ENCODE measurements around the gene UBE4B.
A peak's percentile ranks its signal among the peaks of the same experiment; 100 is the strongest.

UBE4B gene

DNA sequence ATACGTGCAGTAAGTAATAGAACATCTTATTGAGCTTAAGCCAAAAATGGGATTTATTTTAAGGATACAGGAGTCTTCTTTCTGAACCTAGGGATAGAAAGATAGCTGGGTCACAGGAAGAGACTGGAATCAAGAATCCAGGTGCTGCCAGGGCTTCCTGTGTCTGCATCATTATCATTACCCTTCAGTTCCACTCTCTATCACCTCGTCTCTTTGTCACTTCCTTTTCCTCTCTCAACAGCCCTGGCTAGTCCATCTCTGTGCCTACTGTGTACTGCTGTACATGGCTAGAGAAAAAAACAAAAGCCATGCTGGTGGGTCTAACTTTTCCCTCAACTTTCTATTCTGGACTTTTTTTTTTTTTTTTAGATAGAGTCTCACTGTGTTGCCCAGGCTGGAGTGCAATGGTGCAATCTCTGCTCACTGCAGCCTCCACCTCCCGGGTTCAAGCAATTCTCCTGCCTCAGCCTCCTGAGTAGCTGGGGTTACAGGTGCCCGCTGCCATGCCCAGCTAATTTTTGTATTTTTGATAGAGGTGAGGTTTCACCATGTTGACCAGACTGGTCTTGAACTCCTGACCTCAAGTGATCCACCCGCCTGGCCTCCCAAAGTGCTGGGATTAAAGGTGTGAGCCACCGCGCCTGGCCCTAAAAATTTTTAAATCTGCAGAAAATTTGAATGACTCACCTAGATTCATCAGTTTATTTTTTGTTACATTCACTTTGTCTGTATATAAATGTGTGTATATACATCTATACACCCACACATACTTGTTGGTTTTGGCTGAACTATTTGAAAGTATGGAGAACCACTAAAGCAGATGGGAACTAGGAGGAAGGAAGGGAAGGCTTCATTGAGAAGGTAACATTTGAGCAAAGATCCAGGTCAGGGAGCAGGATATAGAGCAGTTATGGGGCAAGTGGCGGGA is 31.9 kb downstream of the UBE4B start:
- no peaks in the 10 kb centered on the region for H3K9me3 ChIP-seq (ENCODE audit: insufficient read depth, low read depth, low read length)
- no peak overlapping the region for H2BK12ac ChIP-seq (ENCODE audit: low read length)
- no peak overlapping the region for H3K4me2 ChIP-seq (ENCODE audit: low read length)
- H2AK5ac ChIP-seq (ENCODE audit: low read length), result no peak overlapping the region
- H3K36me3 ChIP-seq (ENCODE audit: control insufficient read depth in 1 of 2, insufficient read depth in 2 of 2, low read length in 2 of 2), result peaks cover 0 to 2% of the 10 kb centered on the region in 2 experiments
- DNase-seq, result no peak
- no peak overlapping the region for H2BK5ac ChIP-seq (ENCODE audit: low read depth, low read length, poor library complexity)
- no peak overlapping the region for H4K91ac ChIP-seq (ENCODE audit: low read depth, low read length)
- peaks cover 7 to 14% of the 10 kb centered on the region in 2 experiments for H3K4me1 ChIP-seq (ENCODE audit: control insufficient read depth in 1 of 2, insufficient read depth in 2 of 2, low read length in 2 of 2)
- no peak overlapping the region for H3K27ac ChIP-seq (ENCODE audit: low read depth, low read length)
- peak overlapping the region; percentile 27 for H3K4ac ChIP-seq (ENCODE audit: low read depth, low read length)
- H3K14ac ChIP-seq (ENCODE audit: low read length), result no peak overlapping the region
- H3K79me1 ChIP-seq (ENCODE audit: low read length), result peaks cover 2% of the 10 kb centered on the region
- no peak overlapping the region for H4K12ac ChIP-seq (ENCODE audit: low read depth, low read length)
- no peak overlapping the region for H3K4me3 ChIP-seq (ENCODE audit: low read depth, low read length)
- no peak overlapping the region for H2BK120ac ChIP-seq (ENCODE audit: insufficient read depth, low read length, poor library complexity)
- no CpG with 5 or more reads among the region's 8 CpGs for WGBS (ENCODE audit: extremely low coverage, insufficient coverage, insufficient read length)
- no peak overlapping the region for H2AFZ ChIP-seq (ENCODE audit: insufficient read depth, low read length, poor library complexity)
- no peak overlapping the region for H3K9ac ChIP-seq (ENCODE audit: low read length)
- H3K23ac ChIP-seq (ENCODE audit: low read length), result peak overlapping the region; percentile 5
- peaks cover 2% of the 10 kb centered on the region for H3K79me2 ChIP-seq (ENCODE audit: control insufficient read depth, insufficient read depth, low read length, poor library complexity)
- peak overlapping the region; percentile 17 for H3K18ac ChIP-seq (ENCODE audit: low read length)
- H4K8ac ChIP-seq (ENCODE audit: low read depth, low read length), result no peak overlapping the region
- no peaks in the 10 kb centered on the region for H3K27me3 ChIP-seq (ENCODE audit: insufficient read depth, low read length)

DNA sequence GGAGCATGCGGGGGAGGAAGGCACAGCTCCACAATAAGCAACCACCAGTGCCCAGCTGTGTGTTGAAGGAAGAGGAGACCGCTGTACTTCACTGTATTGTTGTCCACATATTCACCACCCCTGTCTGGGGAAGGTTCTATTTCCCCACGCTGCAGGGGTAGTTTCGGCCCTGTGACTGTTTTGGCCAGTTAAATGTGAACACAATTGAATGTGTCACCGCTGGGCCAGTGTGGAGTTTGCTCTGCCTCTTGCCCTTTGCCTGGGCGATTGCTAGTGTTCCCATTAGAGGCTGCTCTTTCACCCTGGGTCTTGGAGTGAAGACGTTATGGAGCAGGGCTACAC is 32.6 kb downstream of the UBE4B start:
- no peak overlapping the region for H3K27ac ChIP-seq (ENCODE audit: low read depth, low read length)
- DNase-seq, result peak in 1 of 2 donors; percentile 17
- H4K8ac ChIP-seq (ENCODE audit: low read depth, low read length), result no peak overlapping the region
- whole genome bisulfite sequencing (ENCODE audit: extremely low coverage, insufficient coverage, insufficient read length), result no CpG with 5 or more reads among the region's 7 CpGs
- H4K12ac ChIP-seq (ENCODE audit: low read depth, low read length), result no peak overlapping the region
- peak overlapping the region; percentile 5 for H3K23ac ChIP-seq (ENCODE audit: low read length)
- no peak overlapping the region for H3K14ac ChIP-seq (ENCODE audit: low read length)
- H3K79me2 ChIP-seq (ENCODE audit: control insufficient read depth, insufficient read depth, low read length, poor library complexity), result peaks cover 2% of the 10 kb centered on the region
- H2BK12ac ChIP-seq (ENCODE audit: low read length), result no peak overlapping the region
- H2AK5ac ChIP-seq (ENCODE audit: low read length), result no peak overlapping the region
- H3K27me3 ChIP-seq (ENCODE audit: insufficient read depth, low read length), result no peaks in the 10 kb centered on the region
- no peak overlapping the region for H2BK120ac ChIP-seq (ENCODE audit: insufficient read depth, low read length, poor library complexity)
- H3K4me2 ChIP-seq (ENCODE audit: low read length), result no peak overlapping the region
- H3K4ac ChIP-seq (ENCODE audit: low read depth, low read length), result peak overlapping the region; percentile 27
- H4K91ac ChIP-seq (ENCODE audit: low read depth, low read length), result no peak overlapping the region
- H3K4me3 ChIP-seq (ENCODE audit: low read depth, low read length), result no peak overlapping the region
- H2BK5ac ChIP-seq (ENCODE audit: low read depth, low read length, poor library complexity), result no peak overlapping the region
- no peaks in the 10 kb centered on the region for H3K9me3 ChIP-seq (ENCODE audit: insufficient read depth, low read depth, low read length)
- no peaks in the 10 kb centered on the region for H3K79me1 ChIP-seq (ENCODE audit: low read length)
- no peak overlapping the region for H3K9ac ChIP-seq (ENCODE audit: low read length)
- H3K4me1 ChIP-seq (ENCODE audit: control insufficient read depth in 1 of 2, insufficient read depth in 2 of 2, low read length in 2 of 2), result peaks cover 5 to 12% of the 10 kb centered on the region in 2 experiments
- H3K18ac ChIP-seq (ENCODE audit: low read length), result peak overlapping the region; percentile 17
- peaks cover 0 to 2% of the 10 kb centered on the region in 2 experiments for H3K36me3 ChIP-seq (ENCODE audit: control insufficient read depth in 1 of 2, insufficient read depth in 2 of 2, low read length in 2 of 2)
- H2AFZ ChIP-seq (ENCODE audit: insufficient read depth, low read length, poor library complexity), result no peak overlapping the region

DNA sequence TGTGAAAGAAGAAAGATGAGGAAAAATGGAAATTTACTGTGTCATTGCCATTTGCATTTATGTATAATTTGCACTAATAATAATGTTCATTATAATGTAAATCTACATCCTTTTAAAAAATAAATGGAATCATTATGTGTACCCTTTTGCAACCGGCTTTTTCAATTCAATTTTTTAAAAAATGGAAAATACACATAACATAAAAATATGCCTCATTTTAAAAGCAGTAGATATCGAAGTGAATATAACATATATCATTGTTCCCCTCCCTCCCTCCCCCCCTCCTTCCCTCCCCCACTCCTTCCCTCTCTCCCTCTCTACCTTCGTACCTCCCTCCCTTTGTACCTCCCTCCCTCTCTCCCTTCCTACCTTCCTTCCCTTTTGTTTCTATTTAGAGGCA is 33.0 kb downstream of the UBE4B start:
- peaks cover 0 to 2% of the 10 kb centered on the region in 2 experiments for H3K36me3 ChIP-seq (ENCODE audit: control insufficient read depth in 1 of 2, insufficient read depth in 2 of 2, low read length in 2 of 2)
- no peak overlapping the region for H3K14ac ChIP-seq (ENCODE audit: low read length)
- 100% methylated on average over 1 of the region's 3 CpGs for WGBS (ENCODE audit: extremely low coverage, insufficient coverage, insufficient read length)
- H3K18ac ChIP-seq (ENCODE audit: low read length), result no peak overlapping the region
- no peaks in the 10 kb centered on the region for H3K9me3 ChIP-seq (ENCODE audit: insufficient read depth, low read depth, low read length)
- no peak overlapping the region for H3K4me3 ChIP-seq (ENCODE audit: low read depth, low read length)
- H3K79me1 ChIP-seq (ENCODE audit: low read length), result no peaks in the 10 kb centered on the region
- H2AFZ ChIP-seq (ENCODE audit: insufficient read depth, low read length, poor library complexity), result no peak overlapping the region
- no peak overlapping the region for H3K27ac ChIP-seq (ENCODE audit: low read depth, low read length)
- H2BK5ac ChIP-seq (ENCODE audit: low read depth, low read length, poor library complexity), result no peak overlapping the region
- DNase-seq, result no peak
- H3K9ac ChIP-seq (ENCODE audit: low read length), result no peak overlapping the region
- no peak overlapping the region for H4K12ac ChIP-seq (ENCODE audit: low read depth, low read length)
- no peak overlapping the region for H3K4me2 ChIP-seq (ENCODE audit: low read length)
- H3K27me3 ChIP-seq (ENCODE audit: insufficient read depth, low read length), result no peaks in the 10 kb centered on the region
- H2BK120ac ChIP-seq (ENCODE audit: insufficient read depth, low read length, poor library complexity), result no peak overlapping the region
- peak overlapping the region; percentile 2 for H3K4ac ChIP-seq (ENCODE audit: low read depth, low read length)
- peaks cover 5 to 12% of the 10 kb centered on the region in 2 experiments for H3K4me1 ChIP-seq (ENCODE audit: control insufficient read depth in 1 of 2, insufficient read depth in 2 of 2, low read length in 2 of 2)
- peaks cover 2% of the 10 kb centered on the region for H3K79me2 ChIP-seq (ENCODE audit: control insufficient read depth, insufficient read depth, low read length, poor library complexity)
- no peak overlapping the region for H2BK12ac ChIP-seq (ENCODE audit: low read length)
- H4K8ac ChIP-seq (ENCODE audit: low read depth, low read length), result no peak overlapping the region
- no peak overlapping the region for H3K23ac ChIP-seq (ENCODE audit: low read length)
- H4K91ac ChIP-seq (ENCODE audit: low read depth, low read length), result no peak overlapping the region
- H2AK5ac ChIP-seq (ENCODE audit: low read length), result no peak overlapping the region

DNA sequence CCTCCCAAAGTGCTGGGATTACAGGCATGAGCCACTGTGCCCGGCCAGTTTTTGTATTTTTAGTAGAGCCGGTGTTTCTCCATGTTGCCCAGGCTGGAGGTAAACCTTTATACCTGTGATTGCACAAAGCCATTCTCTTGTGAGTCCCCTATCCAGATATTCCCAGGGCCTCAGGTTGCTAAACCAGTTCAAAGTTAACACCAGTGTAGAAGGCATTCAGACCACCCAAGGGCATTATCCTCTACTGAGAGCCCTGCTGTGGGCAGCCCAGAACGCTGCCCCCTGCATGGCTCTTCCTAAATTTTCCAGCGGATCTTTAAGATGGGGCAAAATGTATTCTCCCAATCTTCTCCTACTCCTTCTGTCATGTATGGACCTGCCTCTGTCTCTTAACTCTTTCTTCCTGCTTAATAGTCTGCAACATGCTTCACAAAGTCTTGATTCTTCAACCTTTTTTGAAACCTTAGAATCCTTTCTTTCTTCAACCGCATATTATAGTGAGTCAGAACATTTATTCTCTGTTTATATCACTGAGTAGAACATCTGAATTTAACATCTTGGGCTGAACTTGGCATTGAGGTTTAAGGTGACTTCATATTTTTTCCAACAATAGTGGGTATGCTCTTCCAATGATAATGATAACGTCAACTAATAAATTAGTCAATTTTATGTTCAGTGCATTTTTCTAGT is 36.0 kb downstream of the UBE4B start:
- Histone ChIP-seq H3K4me1 (ENCODE audit: control insufficient read depth in 1 of 2, insufficient read depth in 2 of 2, low read length in 2 of 2) (peaks cover 7 to 10% of the 10 kb centered on the region in 2 experiments), H3K18ac (ENCODE audit: low read length) (peak overlapping the region; percentile 37), H3K79me1 (ENCODE audit: low read length) (no peaks in the 10 kb centered on the region), H3K4ac (ENCODE audit: low read depth, low read length) (no peak overlapping the region), H3K9ac (ENCODE audit: low read length) (no peak overlapping the region), H2AK5ac (ENCODE audit: low read length) (no peak overlapping the region), H2BK5ac (ENCODE audit: low read depth, low read length, poor library complexity) (peak overlapping the region; percentile 21), H4K91ac (ENCODE audit: low read depth, low read length) (no peak overlapping the region), H2AFZ (ENCODE audit: insufficient read depth, low read length, poor library complexity) (no peak overlapping the region), H3K9me3 (ENCODE audit: insufficient read depth, low read depth, low read length) (no peaks in the 10 kb centered on the region), H3K36me3 (ENCODE audit: control insufficient read depth in 1 of 2, insufficient read depth in 2 of 2, low read length in 2 of 2) (peaks cover 0 to 2% of the 10 kb centered on the region in 2 experiments), H3K27ac (ENCODE audit: low read depth, low read length) (no peak overlapping the region), H3K14ac (ENCODE audit: low read length) (no peak overlapping the region), H2BK12ac (ENCODE audit: low read length) (no peak overlapping the region), H3K4me2 (ENCODE audit: low read length) (no peak overlapping the region), H4K8ac (ENCODE audit: low read depth, low read length) (no peak overlapping the region), H4K12ac (ENCODE audit: low read depth, low read length) (no peak overlapping the region), H3K27me3 (ENCODE audit: insufficient read depth, low read length) (no peaks in the 10 kb centered on the region), H3K23ac (ENCODE audit: low read length) (no peak overlapping the region), H3K79me2 (ENCODE audit: control insufficient read depth, insufficient read depth, low read length, poor library complexity) (peaks cover 2% of the 10 kb centered on the region), H2BK120ac (ENCODE audit: insufficient read depth, low read length, poor library complexity) (no peak overlapping the region), H3K4me3 (ENCODE audit: low read depth, low read length) (no peak overlapping the region)
- no CpG with 5 or more reads among the region's 6 CpGs for WGBS (ENCODE audit: extremely low coverage, insufficient coverage, insufficient read length)
- peak; percentile 71 to 85 for DNase-seq
